Measurements from ENCODE around the gene ZNF609.
"Not testable (repeated sequence)": the region's sequence is repeated elsewhere in the genome, so short reads cannot be mapped to it uniquely, and the experiment has no call there.

Gene ZNF609

DNA sequence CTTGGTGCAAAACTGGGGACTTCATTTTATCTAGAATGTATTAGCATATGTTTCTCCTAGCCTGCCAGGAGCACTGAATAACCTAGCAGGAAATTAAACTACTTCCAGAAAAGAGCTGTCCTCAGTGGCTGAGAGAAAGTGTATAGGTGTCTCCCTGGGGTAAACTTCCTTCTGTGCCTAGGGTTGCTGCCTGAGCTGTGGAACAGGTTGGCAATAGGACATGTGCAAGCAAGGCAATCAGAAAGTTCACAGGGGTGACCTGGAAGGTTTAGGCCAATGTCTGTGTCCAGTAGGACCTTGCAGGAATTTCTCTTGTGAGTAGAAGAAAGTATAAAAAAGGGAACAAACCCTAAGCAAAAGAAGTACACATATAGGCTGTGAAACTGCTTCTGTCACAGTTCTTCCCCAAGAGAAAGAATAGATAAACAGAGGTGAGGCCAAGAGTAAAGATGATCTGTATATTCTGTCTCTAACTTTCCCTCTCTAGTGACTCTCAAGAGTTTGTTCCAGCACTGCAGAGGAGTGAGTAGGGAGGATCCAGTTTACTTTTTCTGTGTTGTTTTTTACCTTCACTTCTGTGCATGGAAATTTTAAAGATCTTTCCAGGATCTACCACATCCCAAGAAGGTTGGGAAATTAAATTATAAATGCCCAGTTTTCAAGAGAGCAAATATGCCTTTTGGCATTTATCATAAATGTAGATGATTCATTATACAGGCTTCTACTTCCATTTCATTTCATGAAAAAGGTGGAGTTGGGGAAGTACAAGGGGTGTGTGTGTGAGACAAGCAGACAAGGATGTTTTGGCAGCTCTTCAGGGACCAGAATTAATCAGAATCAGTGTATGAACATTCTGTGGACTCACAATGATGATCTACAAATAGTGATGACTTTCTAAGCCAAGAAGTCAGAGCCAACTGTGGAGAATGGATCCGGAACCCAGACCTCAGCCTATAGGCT is 159.8 kb downstream of the ZNF609 start:
- DNase-seq (ENCODE audit: low spot score): no peak

GRCh38 chr15:64621056-64621455 is 160.7 kb downstream of the ZNF609 start:
- DNase-seq (ENCODE audit: low spot score): no peak

- no peak for DNase-seq (ENCODE audit: low spot score)
These were observed 162.3 kb downstream of the ZNF609 start for GRCh38 chr15:64622410-64623260.

DNA sequence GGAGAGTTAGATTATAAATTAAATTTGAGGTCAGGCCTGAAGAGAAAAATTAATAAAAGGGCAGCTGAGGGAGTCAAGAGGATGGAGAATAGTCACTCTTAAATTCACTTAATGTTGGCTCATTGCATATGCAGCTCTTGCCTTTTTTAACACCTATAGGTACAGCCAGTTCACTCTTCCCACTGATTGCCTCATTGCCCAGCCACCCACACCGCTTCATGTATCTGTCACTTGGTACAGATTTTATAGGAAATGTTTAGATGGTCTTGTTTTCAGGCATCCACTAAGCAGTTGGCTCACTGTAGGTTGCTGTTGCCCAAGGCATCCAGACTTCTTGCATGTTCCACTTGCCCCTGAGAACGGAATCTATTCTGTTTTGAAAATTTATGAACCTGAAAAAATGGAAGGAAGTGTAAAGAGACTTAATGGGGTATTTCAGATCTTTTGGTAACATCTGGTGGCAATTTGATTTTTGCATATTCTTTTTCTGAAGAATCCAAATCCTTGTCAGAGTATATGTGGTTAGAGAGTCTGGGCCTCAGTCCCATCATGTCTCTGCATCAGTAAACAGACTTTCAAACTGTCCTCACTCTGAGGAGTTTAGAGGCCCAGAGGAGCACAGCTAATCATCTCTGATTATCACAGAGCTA is 163.1 kb downstream of the ZNF609 start:
- DNase-seq (ENCODE audit: low spot score): no peak

DNA sequence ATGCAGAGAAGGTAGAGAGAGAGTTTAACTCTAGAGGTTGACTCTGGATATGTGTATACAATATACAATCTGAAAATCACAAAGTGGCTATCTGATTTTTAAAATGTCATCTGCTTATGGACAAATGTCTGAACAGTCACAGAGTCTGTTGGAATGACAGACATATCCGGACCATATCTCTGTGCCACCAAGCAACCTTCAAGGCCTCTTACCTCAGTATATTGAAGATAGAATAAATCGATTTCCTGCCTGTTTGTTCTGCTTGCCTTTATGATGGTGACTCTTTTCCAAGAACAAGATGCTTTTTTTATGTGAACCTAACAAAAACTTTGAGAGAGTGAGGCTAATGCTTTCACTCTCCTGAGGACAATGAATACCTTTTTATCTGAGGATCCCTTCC is 163.9 kb downstream of the ZNF609 start:
- DNase-seq (ENCODE audit: low spot score): no peak

- DNase-seq (ENCODE audit: low spot score): no peak
These were observed 168.7 kb downstream of the ZNF609 start for GRCh38 chr15:64629063-64629462.

GRCh38 chr15:64630396-64631107 is 170.2 kb downstream of the ZNF609 start:
- no peak for DNase-seq (ENCODE audit: low spot score)

GRCh38 chr15:64632639-64633038 is 172.3 kb downstream of the ZNF609 start:
- DNase-seq (ENCODE audit: low spot score): not testable (repeated sequence)

- DNase-seq (ENCODE audit: low spot score): no peak
These were observed 173.0 kb downstream of the ZNF609 start for GRCh38 chr15:64633332-64633731.

DNA sequence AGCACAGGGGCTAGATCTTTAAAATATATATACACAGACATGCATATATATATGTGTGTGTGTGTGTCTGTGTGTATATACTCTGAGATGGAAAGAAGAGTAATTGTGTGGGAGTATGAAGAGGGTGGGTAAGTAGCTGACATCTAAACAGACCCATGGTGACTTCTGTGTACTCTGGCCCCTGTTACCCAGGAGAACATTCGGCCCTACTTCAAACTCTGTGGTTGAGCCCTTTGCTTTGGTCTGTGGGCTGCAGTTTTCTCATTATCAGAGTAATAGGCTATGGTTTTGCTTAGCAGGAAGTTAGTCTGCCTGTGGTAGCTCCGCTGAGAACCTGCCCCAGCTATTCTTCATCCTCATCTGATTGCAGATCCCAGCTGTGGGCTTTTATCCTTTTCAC is 173.6 kb downstream of the ZNF609 start:
- no peak for DNase-seq (ENCODE audit: low spot score)

DNA sequence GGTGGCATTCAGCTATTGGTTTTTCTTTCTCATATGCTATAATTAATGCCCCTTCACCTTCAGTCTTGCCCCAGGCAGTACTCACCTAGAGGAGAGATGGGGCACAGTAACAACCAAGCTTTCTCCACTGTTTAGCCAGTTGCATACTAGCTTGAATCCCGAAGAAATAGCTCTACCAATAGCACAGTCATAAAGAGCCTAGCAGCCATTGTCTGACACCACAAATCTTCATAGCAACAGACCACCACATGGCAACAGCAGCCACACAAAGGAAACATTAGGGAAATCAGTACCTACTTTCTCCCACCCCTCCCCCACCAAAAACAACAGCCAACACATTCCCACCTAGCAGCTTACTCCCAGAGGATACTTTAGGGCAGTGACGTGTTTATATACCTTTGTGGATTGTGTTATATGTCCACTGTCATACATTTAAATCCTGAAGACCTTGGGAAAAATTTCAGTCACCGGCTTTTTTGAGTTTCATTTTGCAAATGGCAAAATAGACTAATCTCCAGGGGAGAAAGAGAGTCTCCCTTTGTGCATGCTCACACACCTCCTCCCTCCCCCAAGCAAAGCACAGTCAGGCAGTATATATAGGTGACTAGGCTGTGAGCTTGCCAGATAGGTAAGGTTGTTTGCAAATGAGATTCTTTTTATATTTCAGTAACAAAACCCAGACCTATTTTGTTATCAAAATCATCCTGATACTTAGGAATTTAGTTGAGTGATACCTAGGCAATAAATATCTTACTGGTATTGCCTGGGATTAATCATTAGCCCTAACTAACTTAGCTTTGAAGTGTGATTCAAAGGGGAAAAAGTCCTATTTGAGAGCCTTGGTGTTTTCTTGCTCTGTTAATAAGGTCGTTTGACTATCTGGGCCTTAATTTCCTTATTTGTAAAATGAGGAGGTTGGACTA is 174.5 kb downstream of the ZNF609 start:
- DNase-seq (ENCODE audit: low spot score): peak; percentile 49

DNA sequence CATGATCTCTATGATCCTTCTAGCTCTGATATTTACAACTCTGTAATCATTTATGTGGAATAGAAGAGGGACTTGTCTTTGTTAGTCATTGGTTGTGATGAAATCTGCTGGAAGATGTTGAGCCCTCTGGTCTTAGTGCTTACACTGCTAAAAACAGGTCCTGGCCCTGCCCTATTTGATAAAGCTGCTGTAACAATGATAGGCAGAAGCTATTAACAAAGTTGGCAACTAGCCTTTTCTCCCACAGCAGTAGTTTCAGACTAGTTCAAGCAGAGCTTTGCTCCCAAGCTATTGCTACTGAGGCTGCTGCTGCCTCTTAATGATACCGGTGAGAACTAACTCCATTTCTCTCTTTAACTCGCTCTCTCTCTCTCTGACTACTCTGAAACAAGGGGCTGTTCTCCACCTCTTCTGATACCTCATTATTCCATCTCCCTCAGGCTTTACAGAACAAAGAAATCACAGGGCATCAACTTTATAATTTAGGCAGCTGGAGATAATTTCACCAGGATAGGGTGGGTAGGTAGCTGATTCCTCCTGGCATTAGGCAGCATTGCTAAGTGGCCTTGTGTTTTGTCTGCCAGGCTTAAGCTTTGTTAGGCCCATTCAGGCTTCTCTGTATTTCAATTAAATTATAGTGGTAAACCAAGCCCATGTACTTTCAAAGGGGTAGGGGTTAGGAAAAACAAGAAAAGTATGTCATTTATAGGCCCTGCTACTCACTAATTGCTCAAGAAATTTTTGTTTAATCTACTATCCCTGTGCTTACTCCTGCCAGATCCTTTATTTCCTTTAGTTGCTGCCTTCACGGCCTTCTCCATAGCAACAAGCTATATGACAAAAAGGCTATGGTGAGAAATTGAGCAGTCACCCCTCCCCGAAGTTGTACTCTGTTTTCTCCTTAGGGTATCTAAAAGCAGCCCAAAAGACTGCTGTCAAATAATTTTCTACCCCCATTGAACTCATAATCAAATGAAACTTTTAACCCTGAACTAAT is 175.4 kb downstream of the ZNF609 start:
- DNase-seq (ENCODE audit: low spot score): no peak

DNA sequence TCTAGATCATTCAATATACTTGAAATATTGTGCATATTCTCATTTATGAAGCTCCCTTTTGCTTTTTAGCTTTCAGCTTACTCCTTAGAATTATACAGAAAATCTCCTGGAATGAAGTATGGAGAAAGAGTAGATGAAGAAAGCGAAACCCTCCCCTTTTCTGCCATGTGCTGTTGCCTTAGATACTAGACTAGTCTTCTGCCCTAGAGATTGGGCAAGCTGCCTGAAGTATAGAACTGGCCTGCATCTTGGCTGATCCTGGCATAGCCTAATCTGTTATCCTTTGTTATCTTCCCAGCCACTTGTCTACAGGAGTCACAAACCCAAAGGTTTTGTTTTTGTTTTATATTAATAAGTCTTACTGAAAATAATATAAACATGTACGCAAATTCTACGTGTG is 176.2 kb downstream of the ZNF609 start:
- no peak for DNase-seq (ENCODE audit: low spot score)

DNA sequence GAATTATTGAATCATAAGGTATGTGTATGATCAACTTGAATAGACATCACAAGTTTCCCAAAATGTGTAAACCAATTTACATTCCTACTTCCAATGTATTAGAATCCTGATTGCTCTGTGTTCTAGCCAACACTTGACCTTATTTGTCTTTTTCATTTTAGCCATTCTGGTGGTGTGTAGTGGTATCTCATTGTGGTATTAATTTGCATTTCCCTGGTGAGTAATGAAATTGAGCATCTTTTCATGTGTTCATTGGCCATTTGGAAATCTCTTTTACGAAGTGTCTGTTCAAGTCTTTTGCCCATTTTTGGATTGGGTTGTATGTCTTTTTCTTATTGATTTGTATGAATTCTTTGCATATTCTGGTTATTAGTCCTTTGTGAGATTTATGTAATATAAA is 177.0 kb downstream of the ZNF609 start:
- DNase-seq (ENCODE audit: low spot score): no peak

GRCh38 chr15:64639744-64640143 is 179.4 kb downstream of the ZNF609 start:
- not testable (repeated sequence) for DNase-seq (ENCODE audit: low spot score)

GRCh38 chr15:64640146-64640871 is 179.9 kb downstream of the ZNF609 start:
- no peak for DNase-seq (ENCODE audit: low spot score)

- no peak for DNase-seq (ENCODE audit: low spot score)
These were observed 182.5 kb downstream of the ZNF609 start for GRCh38 chr15:64642875-64643274.

DNA sequence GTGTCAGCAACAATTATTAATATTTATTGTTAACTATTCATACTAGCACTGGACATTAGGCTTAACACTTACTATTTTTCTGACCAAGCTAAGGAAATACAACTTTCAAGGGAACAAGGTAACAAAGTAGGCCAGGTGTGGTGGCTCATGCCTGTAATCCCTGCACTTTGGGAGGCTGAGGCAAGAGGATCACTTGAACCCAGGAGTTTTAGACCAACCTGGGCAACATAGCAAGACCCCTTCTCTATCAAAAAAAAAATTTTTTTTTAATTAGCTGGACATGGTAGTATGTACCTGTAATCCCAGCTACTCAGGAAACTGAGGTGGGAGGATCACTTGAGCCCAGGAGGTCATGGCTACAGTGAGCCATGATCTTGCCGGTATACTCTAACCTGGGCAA is 183.3 kb downstream of the ZNF609 start:
- DNase-seq (ENCODE audit: low spot score): no peak

DNA sequence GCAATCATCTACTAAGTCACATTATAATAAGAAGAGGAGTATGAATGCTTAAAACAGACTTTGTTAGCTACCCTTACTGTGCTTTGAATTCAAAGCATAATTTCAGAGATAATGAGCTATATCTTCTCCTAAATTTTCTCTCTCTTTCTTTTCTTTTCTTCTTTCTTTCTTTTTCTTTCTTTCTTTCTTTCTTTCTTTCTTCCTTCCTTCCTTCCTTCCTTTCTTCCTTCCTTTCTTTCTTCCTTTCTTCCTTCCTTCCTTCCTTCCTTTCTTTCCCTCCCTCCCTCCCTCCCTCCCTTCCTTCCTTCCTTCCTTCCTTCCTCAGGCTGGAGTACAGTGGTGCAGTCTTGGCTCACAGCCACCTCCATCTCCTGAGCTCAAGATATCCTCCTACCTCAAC is 184.4 kb downstream of the ZNF609 start:
- not testable (repeated sequence) for DNase-seq (ENCODE audit: low spot score)
